HG02588 (cell line): Measurements from ENCODE around the gene RB1.

Experiments
- ATAC-seq: cut with Tn5 transposase; IDR thresholded peaks from one replicate; pipeline ENCODE4 v1.9.1; 2021; ENCODE audit warnings: mild to moderate bottlenecking, moderate library complexity; ENCODE audit not compliant: unreplicated experiment

The RB1 gene

GRCh38 chr13:48492470-48493065 lies 189.0 kb downstream of the RB1 start:
- ATAC-seq = peak; percentile 78

- ATAC-seq = no peak
Measured at GRCh38 chr13:48493066-48493765, 189.7 kb downstream of the RB1 start.

- ATAC-seq = no peak
Measured at GRCh38 chr13:48493851-48494250, 190.3 kb downstream of the RB1 start.

- no peak for ATAC-seq
Measured at GRCh38 chr13:48494874-48495273, 191.3 kb downstream of the RB1 start.

GRCh38 chr13:48496271-48497161 lies 193.0 kb downstream of the RB1 start:
- no peak for ATAC-seq

- no peak for ATAC-seq
Measured at GRCh38 chr13:48497669-48498068, 194.1 kb downstream of the RB1 start.

- ATAC-seq = no peak
Measured at GRCh38 chr13:48500652-48501197, 197.2 kb downstream of the RB1 start.

GRCh38 chr13:48501705-48502104 lies 198.2 kb downstream of the RB1 start:
- ATAC-seq = peak; percentile 35

- ATAC-seq = no peak
Measured at GRCh38 chr13:48502601-48503319, 199.2 kb downstream of the RB1 start.

- ATAC-seq = no peak
Measured at GRCh38 chr13:48504606-48505005, 201.1 kb downstream of the RB1 start.

- no peak for ATAC-seq
Measured at GRCh38 chr13:48505012-48505411, 201.5 kb downstream of the RB1 start.

- peak; percentile 51 for ATAC-seq
Measured at GRCh38 chr13:48505597-48506091, 202.1 kb downstream of the RB1 start.

- ATAC-seq = peak; percentile 13
Measured at GRCh38 chr13:48506092-48506701, 202.6 kb downstream of the RB1 start.

GRCh38 chr13:48507021-48507420 lies 203.5 kb downstream of the RB1 start:
- no peak for ATAC-seq

GRCh38 chr13:48508011-48508410 lies 204.5 kb downstream of the RB1 start:
- no peak for ATAC-seq

GRCh38 chr13:48510698-48511097 lies 207.1 kb downstream of the RB1 start:
- ATAC-seq = no peak

GRCh38 chr13:48511621-48512230 lies 208.2 kb downstream of the RB1 start:
- no peak for ATAC-seq

GRCh38 chr13:48514793-48515192 lies 211.2 kb downstream of the RB1 start:
- no peak for ATAC-seq

GRCh38 chr13:48515732-48516131 lies 212.2 kb downstream of the RB1 start:
- ATAC-seq = no peak

GRCh38 chr13:48518083-48518482 lies 214.5 kb downstream of the RB1 start:
- ATAC-seq = no peak
